Progenitor cell of endocrine pancreas (in vitro differentiated cells): ENCODE data around the gene RRM1. TPM values are rescaled to one million over a fixed set of nuclear protein-coding genes. Genes with fewer than 3 reads are reported as not detected.

ENCODE experiments used
- DNase-seq: peaks from one replicate; pipeline ENCODE4 v3.0.0; 2021; ENCODE audit warnings: low spot score; ENCODE audit not compliant: unreplicated experiment
- H3K27ac Mint-ChIP-seq: 2 replicates; pipeline ENCODE4 v1.8.0; 2021; ENCODE audit warnings: mild to moderate bottlenecking, moderate library complexity, mixed read lengths
- H3K27me3 Mint-ChIP-seq: 2 replicates; pipeline ENCODE4 v1.8.0; 2021; ENCODE audit warnings: mixed read lengths
- H3K36me3 Mint-ChIP-seq: 2 replicates; pipeline ENCODE4 v1.8.0; 2022; ENCODE audit warnings: mixed read lengths; ENCODE audit not compliant: insufficient read depth
- H3K4me1 Mint-ChIP-seq: 2 replicates; pipeline ENCODE4 v1.8.0; 2021; ENCODE audit warnings: low read depth, mixed read lengths
- H3K4me3 Mint-ChIP-seq: 2 replicates; pipeline ENCODE4 v1.8.0; 2021; ENCODE audit warnings: low read depth, mild to moderate bottlenecking, moderate library complexity, mixed read lengths
- H3K9me3 Mint-ChIP-seq: 2 replicates; pipeline ENCODE4 v1.8.0; 2021; ENCODE audit warnings: low read depth, mixed read lengths
- CTCF ChIP-seq: fragments of 200-600 bp; sonication (generic); IDR thresholded peaks from one replicate; pipeline ENCODE4 v1.5.0; 2021; ENCODE audit warnings: antibody characterized with exemption, mild to moderate bottlenecking; ENCODE audit not compliant: unreplicated experiment
- total RNA-seq: library from RNA; stranded (reverse); gene quantifications from 2 replicates; pipeline ENCODE4 v1.2.1, GENCODE V29; 2021

The RRM1 gene
- total RNA-seq, 1 donor from 2014 or later, result 76.4 TPM

DNA sequence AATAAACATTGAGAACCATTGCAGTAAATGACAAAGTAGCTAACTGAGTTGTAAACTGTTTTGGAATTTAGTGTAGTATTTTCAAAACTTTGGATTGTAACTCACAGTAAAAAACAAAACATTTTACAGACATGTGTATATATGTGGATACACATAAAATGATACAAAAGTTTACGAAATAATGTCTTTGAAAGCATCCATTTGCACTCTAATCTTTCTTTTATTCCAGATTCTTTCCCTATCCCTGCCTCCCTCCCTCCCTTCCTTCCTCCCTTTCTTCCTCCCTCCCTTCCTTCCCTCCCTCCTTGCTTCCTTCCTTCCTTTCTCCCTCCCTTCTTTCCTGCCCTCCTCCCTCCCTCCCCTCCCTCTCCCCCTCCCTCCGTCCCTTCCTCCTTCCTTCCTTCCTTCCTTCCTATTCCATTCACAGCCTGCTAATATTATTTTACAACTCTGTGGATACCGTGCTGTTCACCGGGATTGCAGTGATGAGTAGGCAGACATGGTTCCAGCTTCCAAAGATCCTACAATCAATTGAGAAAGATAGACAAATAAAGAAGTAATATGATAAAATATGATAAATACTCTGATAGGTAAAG, 3.5 kb downstream of the RRM1 start:
- peaks cover 2% of the 10 kb centered on the region for H3K36me3 Mint-ChIP-seq
- TF ChIP-seq CTCF, result no peak

DNA sequence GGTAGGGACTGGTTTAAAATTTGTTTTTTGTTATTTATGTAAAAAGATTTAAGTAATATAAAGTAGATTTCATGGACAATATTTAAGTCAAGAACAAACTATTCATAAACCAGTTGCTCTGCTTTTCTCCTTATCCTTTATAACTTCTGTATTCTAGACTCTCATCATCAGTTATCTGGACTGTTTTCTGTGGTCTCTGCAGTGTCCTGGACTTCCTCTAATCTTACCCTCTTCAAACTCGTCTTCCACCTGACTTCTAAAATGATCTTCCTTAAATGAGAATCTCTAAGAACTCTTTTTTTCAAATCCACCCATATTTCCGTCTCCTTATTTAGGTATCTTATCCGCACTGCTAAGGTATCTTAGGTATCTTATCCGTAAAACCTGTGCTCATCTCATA, 8.1 kb downstream of the RRM1 start:
- H3K9me3 Mint-ChIP-seq, result no peaks in the 10 kb centered on the region
- H3K4me1 Mint-ChIP-seq, result peaks cover 4% of the 10 kb centered on the region
- H3K4me3 Mint-ChIP-seq, result no peak overlapping the region
- H3K27ac Mint-ChIP-seq, result no peak overlapping the region
- no peaks in the 10 kb centered on the region for H3K27me3 Mint-ChIP-seq
- no peak for TF ChIP-seq CTCF
- peaks cover 4% of the 10 kb centered on the region for H3K36me3 Mint-ChIP-seq
- DNase-seq, result no peak

More for the DNA sequence above, 3.5 kb downstream of the RRM1 start:
- no peaks in the 10 kb centered on the region for H3K27me3 Mint-ChIP-seq
- DNase-seq, result no peak
- H3K4me1 Mint-ChIP-seq, result peaks cover 17% of the 10 kb centered on the region
- H3K4me3 Mint-ChIP-seq, result no peak overlapping the region
- H3K27ac Mint-ChIP-seq, result no peak overlapping the region
- no peaks in the 10 kb centered on the region for H3K9me3 Mint-ChIP-seq

DNA sequence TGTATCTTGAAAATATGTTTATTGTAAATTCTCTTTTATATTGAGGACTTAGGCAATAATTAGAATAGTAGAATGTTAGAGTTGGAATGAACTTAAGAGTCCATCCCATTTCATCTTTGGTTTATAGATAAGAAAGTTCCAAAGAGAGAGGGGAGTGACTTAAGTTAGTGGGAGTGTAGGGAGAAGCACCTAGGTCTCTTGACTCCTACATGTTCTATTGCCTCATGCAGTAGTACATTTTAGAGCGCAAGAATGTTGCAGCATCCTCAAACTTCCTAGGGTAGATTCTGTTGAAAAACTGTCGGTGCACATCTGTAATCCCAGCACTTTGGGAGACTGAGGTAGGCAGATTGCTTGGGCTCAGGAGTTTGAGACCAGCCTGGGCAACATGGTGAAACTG, 8.7 kb downstream of the RRM1 start:
- DNase-seq, result no peak
- H3K27ac Mint-ChIP-seq, result no peak overlapping the region
- H3K4me1 Mint-ChIP-seq, result peaks cover 4% of the 10 kb centered on the region
- H3K9me3 Mint-ChIP-seq, result no peaks in the 10 kb centered on the region
- no peaks in the 10 kb centered on the region for H3K27me3 Mint-ChIP-seq
- no peak overlapping the region for H3K4me3 Mint-ChIP-seq
- TF ChIP-seq CTCF, result no peak
- H3K36me3 Mint-ChIP-seq, result peaks cover 4% of the 10 kb centered on the region

- Mint-ChIP-seq H3K9me3 (no peaks in the 10 kb centered on the region), H3K4me3 (no peak overlapping the region), H3K27me3 (no peaks in the 10 kb centered on the region), H3K36me3 (peaks cover 8% of the 10 kb centered on the region), H3K27ac (no peak overlapping the region), H3K4me1 (no peaks in the 10 kb centered on the region)
- TF ChIP-seq CTCF, result no peak
- no peak for DNase-seq
These were observed 11.3 kb downstream of the RRM1 start for GRCh38 chr11:4105916-4106315.

GRCh38 chr11:4111834-4112233, 17.2 kb downstream of the RRM1 start:
- no peak for TF ChIP-seq CTCF
- H3K36me3 Mint-ChIP-seq, result peaks cover 25% of the 10 kb centered on the region
- no peaks in the 10 kb centered on the region for H3K27me3 Mint-ChIP-seq
- no peak overlapping the region for H3K27ac Mint-ChIP-seq
- DNase-seq, result no peak
- no peaks in the 10 kb centered on the region for H3K4me1 Mint-ChIP-seq
- H3K9me3 Mint-ChIP-seq, result no peaks in the 10 kb centered on the region
- H3K4me3 Mint-ChIP-seq, result no peak overlapping the region
